Muscle layer of duodenum (tissue), 2 donors: ENCODE results near the gene AP1M1.
"Not testable (repeated sequence)": the region's sequence is repeated elsewhere in the genome, so short reads cannot be mapped to it uniquely, and the experiment has no call there.

Experiments
- H3K27ac ChIP-seq: one replicate; pipeline ENCODE4 v1.7.0; 2013; ENCODE audit warnings: mild to moderate bottlenecking, low read length
- H3K27me3 ChIP-seq: one replicate; pipeline ENCODE4 v1.7.0; 2013; ENCODE audit warnings: low read depth, mild to moderate bottlenecking, control low read depth, low read length
- H3K36me3 ChIP-seq, 2 donors: one replicate each; pipeline ENCODE4 v1.7.0; 2013; ENCODE audit warnings: low read length in 2 of 2, control low read depth in 1 of 2, mild to moderate bottlenecking in 1 of 2; ENCODE audit not compliant: insufficient read depth in 2 of 2, control insufficient read depth in 1 of 2
- H3K4me1 ChIP-seq, 2 donors: one replicate each; pipeline ENCODE4 v1.7.0; 2013; ENCODE audit warnings: low read length in 2 of 2, mild to moderate bottlenecking in 2 of 2, control low read depth in 1 of 2, moderate library complexity in 1 of 2; ENCODE audit not compliant: insufficient read depth in 2 of 2, control insufficient read depth in 1 of 2
- H3K4me3 ChIP-seq, 2 donors: one replicate each; pipeline ENCODE4 v1.7.0; 2013; ENCODE audit warnings: low read length in 2 of 2, low read depth in 1 of 2, mild to moderate bottlenecking in 1 of 2
- H3K9me3 ChIP-seq, 2 donors: one replicate each; pipeline ENCODE4 v1.7.0; 2013; ENCODE audit warnings: low read length in 2 of 2, control low read depth in 1 of 2, mild to moderate bottlenecking in 1 of 2; ENCODE audit not compliant: control insufficient read depth in 1 of 2
- donor health status: healthy.

AP1M1 gene

DNA sequence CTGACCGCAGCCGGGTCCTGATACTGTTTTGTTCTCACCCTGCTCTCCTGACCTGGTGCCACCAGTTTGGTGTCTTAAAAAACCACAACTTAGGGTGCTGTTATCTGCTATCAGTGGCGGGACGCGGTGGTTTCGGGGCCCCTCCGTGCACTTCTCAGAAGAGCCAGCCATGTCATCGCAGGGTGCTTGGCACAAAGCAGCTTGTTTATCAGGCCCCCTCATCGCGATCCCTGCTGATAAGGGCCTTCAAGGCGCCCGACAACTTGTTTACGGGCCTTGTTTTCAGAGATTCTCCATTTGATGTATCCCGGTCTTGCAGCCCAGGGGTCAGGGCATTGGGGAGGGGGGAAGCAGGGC, 68.9 kb downstream of the AP1M1 start:
- Histone ChIP-seq H3K9me3 (no peaks in the 10 kb centered on the region), H3K4me3 (no peak overlapping the region), H3K36me3 (no peaks in the 10 kb centered on the region), H3K27ac (no peak overlapping the region), H3K27me3 (no peaks in the 10 kb centered on the region), H3K4me1 (peaks cover 0 to 7% of the 10 kb centered on the region in 2 donors)

DNA sequence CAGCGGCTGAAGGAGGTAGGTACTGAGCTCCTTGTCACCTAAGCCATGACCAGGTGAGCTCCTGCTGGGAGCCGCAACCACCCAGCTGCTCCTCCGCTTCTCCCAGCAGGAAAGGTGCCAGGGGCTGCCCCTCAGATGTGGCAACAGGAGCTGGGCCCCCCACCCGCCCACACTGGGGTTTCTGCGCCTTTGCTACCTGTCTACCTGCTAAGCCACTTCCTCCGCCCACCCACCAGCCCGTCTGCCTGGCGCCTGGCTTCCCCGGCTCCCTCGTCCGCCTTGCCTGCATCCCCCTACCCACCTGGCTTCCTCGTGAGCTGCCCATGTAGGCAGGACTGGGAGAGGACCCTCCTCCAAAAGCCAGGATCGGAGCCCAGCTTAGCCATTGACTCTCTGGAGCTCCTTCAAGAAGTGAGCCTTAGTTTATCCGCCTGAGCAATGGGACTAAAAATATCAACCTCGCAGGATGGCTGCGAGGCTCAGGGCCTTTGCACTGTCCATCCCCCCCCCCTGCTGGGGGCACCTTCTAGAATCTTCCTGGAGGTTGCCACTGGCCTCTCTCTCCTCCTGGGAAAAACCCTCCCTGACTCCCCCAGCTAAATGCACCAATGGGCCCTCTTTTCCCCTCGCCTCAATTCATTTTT, 71.1 kb downstream of the AP1M1 start:
- Histone ChIP-seq H3K4me3 (no peak overlapping the region), H3K27ac (no peak overlapping the region), H3K36me3 (no peaks in the 10 kb centered on the region), H3K9me3 (no peaks in the 10 kb centered on the region), H3K4me1 (no peaks in the 10 kb centered on the region), H3K27me3 (no peaks in the 10 kb centered on the region)

GRCh38 chr19:16272945-16273344, 75.2 kb downstream of the AP1M1 start:
- no peak overlapping the region for H3K27ac ChIP-seq
- H3K27me3 ChIP-seq, result no peaks in the 10 kb centered on the region
- H3K36me3 ChIP-seq, result no peaks in the 10 kb centered on the region
- H3K9me3 ChIP-seq, result no peaks in the 10 kb centered on the region
- H3K4me3 ChIP-seq, result no peak overlapping the region
- H3K4me1 ChIP-seq, result no peaks in the 10 kb centered on the region

- Histone ChIP-seq H3K4me3 (no peak overlapping the region), H3K4me1 (no peaks in the 10 kb centered on the region), H3K27me3 (no peaks in the 10 kb centered on the region), H3K36me3 (no peaks in the 10 kb centered on the region), H3K9me3 (no peaks in the 10 kb centered on the region), H3K27ac (no peak overlapping the region)
Measured at GRCh38 chr19:16274447-16274846, 76.7 kb downstream of the AP1M1 start.

GRCh38 chr19:16280306-16280705, 82.6 kb downstream of the AP1M1 start:
- Histone ChIP-seq H3K4me3 (no peak overlapping the region), H3K27me3 (no peaks in the 10 kb centered on the region), H3K27ac (no peak overlapping the region), H3K36me3 (no peaks in the 10 kb centered on the region), H3K9me3 (no peaks in the 10 kb centered on the region), H3K4me1 (peaks cover 4 to 7% of the 10 kb centered on the region in 2 donors)

- H3K27ac ChIP-seq, result no peak overlapping the region
- H3K9me3 ChIP-seq, result no peaks in the 10 kb centered on the region
- H3K27me3 ChIP-seq, result no peaks in the 10 kb centered on the region
- H3K4me1 ChIP-seq, result peaks cover 4 to 21% of the 10 kb centered on the region in 2 donors
- H3K4me3 ChIP-seq, result no peak overlapping the region
- no peaks in the 10 kb centered on the region for H3K36me3 ChIP-seq
Measured at GRCh38 chr19:16281743-16282142, 84.0 kb downstream of the AP1M1 start.

DNA sequence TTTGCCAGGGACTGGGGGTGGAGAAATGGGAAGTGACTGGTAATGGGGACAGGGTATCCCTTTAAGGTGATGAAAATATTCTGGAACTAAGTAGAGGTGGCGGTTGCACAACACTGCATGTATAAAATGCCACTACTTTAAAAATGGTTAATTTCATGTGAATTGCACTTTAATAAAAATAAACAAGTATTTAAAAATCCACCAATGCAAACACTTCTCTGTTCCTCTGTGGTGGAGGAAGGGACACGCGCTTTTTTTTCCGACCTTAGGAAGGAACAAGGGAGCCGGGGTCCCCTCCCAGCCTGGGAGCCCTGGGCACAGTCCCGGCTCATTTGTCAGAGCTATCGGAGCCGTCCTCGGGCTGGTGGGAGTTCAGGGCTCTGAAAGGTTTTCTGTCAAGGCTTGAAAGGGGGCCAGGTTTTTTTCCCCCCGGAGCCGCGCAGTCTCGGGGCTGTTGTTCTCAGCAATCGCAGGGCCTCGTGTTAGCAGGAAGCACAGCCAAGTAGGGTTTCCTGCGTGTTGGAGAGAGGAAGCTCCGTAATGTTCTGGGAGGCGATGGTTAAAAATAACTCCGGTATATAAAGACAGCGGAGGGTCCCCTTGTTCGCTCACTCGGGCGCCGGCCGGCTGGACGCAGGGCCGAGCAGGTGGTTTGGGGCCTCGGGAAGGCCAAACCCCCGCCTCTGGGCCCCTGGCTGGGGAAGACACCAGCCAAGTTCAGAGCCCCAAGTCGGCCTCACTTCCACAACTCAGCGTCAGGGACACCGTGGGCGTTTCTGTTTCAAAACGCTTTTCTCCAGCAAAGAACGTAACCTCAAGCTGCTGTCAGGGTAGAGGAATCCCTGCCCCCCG, 85.7 kb downstream of the AP1M1 start:
- peak overlapping the region; percentile 39 to 49 for H3K4me3 ChIP-seq

GRCh38 chr19:16284505-16284904, 86.8 kb downstream of the AP1M1 start:
- Histone ChIP-seq H3K4me3 (no peak overlapping the region), H3K4me1 (peaks cover 4 to 21% of the 10 kb centered on the region in 2 donors), H3K36me3 (no peaks in the 10 kb centered on the region), H3K27ac (peak overlapping the region; percentile 94), H3K27me3 (no peaks in the 10 kb centered on the region), H3K9me3 (no peaks in the 10 kb centered on the region)

More for the DNA sequence above, 85.7 kb downstream of the AP1M1 start:
- no peaks in the 10 kb centered on the region for H3K27me3 ChIP-seq
- H3K4me1 ChIP-seq, result peaks cover 4 to 21% of the 10 kb centered on the region in 2 donors
- no peaks in the 10 kb centered on the region for H3K36me3 ChIP-seq
- H3K9me3 ChIP-seq, result no peaks in the 10 kb centered on the region
- H3K27ac ChIP-seq, result peak overlapping the region; percentile 94

GRCh38 chr19:16285079-16285478, 87.4 kb downstream of the AP1M1 start:
- Histone ChIP-seq H3K4me1 (peaks cover 4 to 21% of the 10 kb centered on the region in 2 donors), H3K27ac (peak overlapping the region; percentile 23)
- H3K9me3 ChIP-seq, H3K4me3 ChIP-seq, H3K36me3 ChIP-seq, H3K27me3 ChIP-seq: not testable (repeated sequence)

GRCh38 chr19:16285769-16286498, 88.2 kb downstream of the AP1M1 start:
- Histone ChIP-seq H3K4me3 (peak overlapping the region in 1 of 2 donors; percentile 3), H3K36me3 (no peaks in the 10 kb centered on the region), H3K27me3 (no peaks in the 10 kb centered on the region), H3K4me1 (peaks cover 4 to 21% of the 10 kb centered on the region in 2 donors), H3K9me3 (no peaks in the 10 kb centered on the region), H3K27ac (peak overlapping the region; percentile 51)

DNA sequence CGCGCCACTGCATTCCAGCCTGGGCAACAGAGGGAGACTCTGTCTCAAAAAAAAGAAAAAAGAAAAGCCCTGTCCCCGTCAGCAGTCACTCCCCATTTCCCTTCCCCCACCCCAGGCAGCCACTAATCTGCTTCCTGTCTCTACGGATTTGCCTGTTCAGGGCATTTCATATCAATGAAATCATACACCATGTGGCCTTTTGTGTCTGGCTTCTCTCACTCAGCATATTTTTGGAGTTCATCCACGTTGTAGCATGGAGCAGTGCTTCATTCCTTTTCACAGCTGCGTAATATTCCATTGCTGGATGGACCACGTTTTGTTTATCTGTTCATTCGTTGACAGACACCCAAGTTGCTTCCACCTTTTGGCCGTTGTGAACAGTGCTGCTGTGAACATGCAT, 90.8 kb downstream of the AP1M1 start:
- H3K27me3 ChIP-seq, result no peaks in the 10 kb centered on the region
- peaks cover 0 to 18% of the 10 kb centered on the region in 2 donors for H3K4me1 ChIP-seq
- no peak overlapping the region for H3K27ac ChIP-seq
- no peaks in the 10 kb centered on the region for H3K36me3 ChIP-seq
- H3K9me3 ChIP-seq, result no peaks in the 10 kb centered on the region
- no peak overlapping the region for H3K4me3 ChIP-seq
